PC-9 (cell line): ENCODE results near the gene STK40. TPM values are rescaled to one million over a fixed set of nuclear protein-coding genes. Genes with fewer than 3 reads are reported as not detected.

Source experiments
- BruUV-seq: library from RNA; stranded (reverse); fragments of 400-500 nt; replicated peaks from 2 replicates; lab custom pipeline; 2021; lab: Mats Ljungman, UMichigan
- CTCF ChIA-PET: fragments of 300-600 bp; sonication (Branson Sonifier 250); formaldehyde crosslinking; loops from one replicate; lab custom pipeline; 2022; ENCODE audit warnings: antibody characterized with exemption; lab: Charles Lee
- POLR2A ChIA-PET: fragments of 300-600 bp; sonication (Branson Sonifier 250); formaldehyde crosslinking; loops from one replicate; lab custom pipeline; 2022; ENCODE audit warnings: antibody characterized with exemption; ENCODE audit not compliant: unreplicated experiment; lab: Charles Lee
- DNase-seq, 2 experiments: peaks; one replicate each; pipeline versions ENCODE4 v3.0.0 to v3.0.0-alpha.2; 2015 to 2022; ENCODE audit warnings: mixed read lengths in 1 of 2
- H2AFZ ChIP-seq: fragments of 200-600 bp; sonication (generic); 2 replicates; pipeline ENCODE4 v1.8.1; 2017; ENCODE audit warnings: antibody characterized with exemption
- H3F3A ChIP-seq: fragments of 200-600 bp; sonication (generic); 2 replicates; pipeline ENCODE4 v1.8.1; 2017; ENCODE audit warnings: antibody characterized with exemption, mild to moderate bottlenecking, low read depth; ENCODE audit not compliant: insufficient read depth
- H3K27ac ChIP-seq: fragments of 200-600 bp; sonication (generic); 2 replicates; pipeline ENCODE4 v1.6.1; 2016; ENCODE audit warnings: mixed run types
- H3K27me3 ChIP-seq: fragments of 200-600 bp; sonication (generic); 2 replicates; pipeline ENCODE4 v1.6.1; 2016; ENCODE audit warnings: low read depth, mixed run types; ENCODE audit not compliant: insufficient read depth
- H3K36me3 ChIP-seq: fragments of 200-600 bp; sonication (generic); 2 replicates; pipeline ENCODE4 v1.6.1; 2016; ENCODE audit warnings: low read depth, mixed run types
- H3K4me1 ChIP-seq: fragments of 200-600 bp; sonication (generic); replicated peaks from 2 replicates; pipeline ENCODE4 v1.6.1; 2016; ENCODE audit warnings: mixed run types; ENCODE audit not compliant: insufficient read depth
- H3K4me2 ChIP-seq: fragments of 200-600 bp; sonication (generic); 2 replicates; pipeline ENCODE4 v1.6.1; 2017; ENCODE audit warnings: mixed run types
- H3K4me3 ChIP-seq: fragments of 200-600 bp; sonication (generic); 2 replicates; pipeline ENCODE4 v1.6.1; 2016; ENCODE audit warnings: mixed run types
- H3K79me2 ChIP-seq: fragments of 200-600 bp; sonication (generic); 2 replicates; pipeline ENCODE4 v1.6.1; 2017; ENCODE audit warnings: low read depth, mixed run types
- H3K9me2 ChIP-seq: fragments of 200-600 bp; sonication (generic); 2 replicates; pipeline ENCODE4 v1.8.1; 2017; ENCODE audit warnings: mild to moderate bottlenecking; ENCODE audit not compliant: insufficient read depth
- H3K9me3 ChIP-seq: fragments of 200-600 bp; sonication (generic); 2 replicates; pipeline ENCODE4 v1.8.1; 2016; ENCODE audit warnings: low read depth; ENCODE audit not compliant: insufficient read depth
- H4K20me1 ChIP-seq: fragments of 200-600 bp; sonication (generic); 2 replicates; pipeline ENCODE4 v1.8.1; 2017; ENCODE audit not compliant: insufficient read depth
- EZH2 ChIP-seq: fragments of 200-600 bp; sonication (generic); IDR thresholded peaks from 2 replicates; pipeline ENCODE4 v1.8.0; 2017; ENCODE audit warnings: antibody characterized with exemption, low read depth
- intact Hi-C: fragments of 100-400 bp; cut with micrococcal nuclease; formaldehyde crosslinking; loops from one replicate; pipeline ENCODE4 v1.10.0; 2022; ENCODE audit not compliant: unreplicated experiment
- total RNA-seq: library from RNA; stranded (reverse); gene quantifications from 2 replicates; pipeline ENCODE4 v1.2.3, GENCODE V29; 2021
- TF ChIP-seq, protein P1 (sequence below): fragments of 200-600 bp; sonication (generic); conservative IDR thresholded peaks from 2 replicates; pipeline ENCODE4 v1.6.1; 2017; ENCODE audit warnings: mixed run types, antibody characterized with exemption, mild to moderate bottlenecking, moderate library complexity

Gene STK40
- total RNA-seq, 1 experiment from 2014 or later = 59.2 TPM

DNA sequence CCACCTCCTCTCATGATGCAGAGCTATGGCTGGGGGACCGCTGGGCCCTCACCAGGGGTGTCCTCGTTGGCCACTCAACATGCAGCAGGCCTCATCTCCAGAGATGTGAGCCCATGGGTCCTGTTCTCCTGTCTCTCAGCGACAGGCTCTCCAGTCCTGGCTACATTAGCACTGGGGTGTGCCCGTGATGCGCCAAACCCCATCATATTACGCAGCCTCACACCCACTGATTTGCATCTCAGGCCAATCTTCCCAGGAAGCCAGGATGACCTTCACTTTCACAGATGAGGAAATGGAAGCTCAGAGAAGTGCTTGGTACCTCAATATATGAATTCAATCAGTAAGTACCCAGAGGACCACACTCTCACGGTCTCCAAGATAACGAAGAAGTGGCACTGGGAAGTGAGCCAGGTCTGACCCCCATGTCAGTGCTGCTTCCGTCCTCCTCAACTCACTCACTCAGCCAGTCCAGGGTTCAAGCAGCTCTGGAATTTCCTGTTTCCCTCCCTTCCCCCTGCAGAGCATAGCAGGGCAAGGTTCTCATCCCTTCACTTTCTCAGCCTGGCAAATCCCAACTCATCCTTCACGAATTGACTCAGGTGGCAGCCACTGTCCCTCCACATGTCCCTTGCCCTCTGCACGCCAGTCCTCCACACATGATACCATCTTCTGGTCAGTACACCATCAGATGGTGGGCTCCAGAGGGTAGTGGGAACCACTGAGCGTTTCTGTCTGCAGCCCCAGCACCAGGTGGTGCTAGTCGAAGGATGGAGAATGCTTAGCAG is 33.4 kb downstream of the STK40 start:
- H3K36me3 ChIP-seq = peaks cover 23% of the 10 kb centered on the region
- no peaks in the 10 kb centered on the region for H3K9me3 ChIP-seq
- H3K9me2 ChIP-seq = no peaks in the 10 kb centered on the region
- H2AFZ ChIP-seq = no peak overlapping the region
- peak overlapping the region; percentile 89 for H3K4me2 ChIP-seq
- H3K27ac ChIP-seq = peak overlapping the region; percentile 97
- H3F3A ChIP-seq = peaks cover 53% of the 10 kb centered on the region
- no peaks in the 10 kb centered on the region for H3K27me3 ChIP-seq
- no peak for TF ChIP-seq EZH2
- TF ChIP-seq, protein P1, sequence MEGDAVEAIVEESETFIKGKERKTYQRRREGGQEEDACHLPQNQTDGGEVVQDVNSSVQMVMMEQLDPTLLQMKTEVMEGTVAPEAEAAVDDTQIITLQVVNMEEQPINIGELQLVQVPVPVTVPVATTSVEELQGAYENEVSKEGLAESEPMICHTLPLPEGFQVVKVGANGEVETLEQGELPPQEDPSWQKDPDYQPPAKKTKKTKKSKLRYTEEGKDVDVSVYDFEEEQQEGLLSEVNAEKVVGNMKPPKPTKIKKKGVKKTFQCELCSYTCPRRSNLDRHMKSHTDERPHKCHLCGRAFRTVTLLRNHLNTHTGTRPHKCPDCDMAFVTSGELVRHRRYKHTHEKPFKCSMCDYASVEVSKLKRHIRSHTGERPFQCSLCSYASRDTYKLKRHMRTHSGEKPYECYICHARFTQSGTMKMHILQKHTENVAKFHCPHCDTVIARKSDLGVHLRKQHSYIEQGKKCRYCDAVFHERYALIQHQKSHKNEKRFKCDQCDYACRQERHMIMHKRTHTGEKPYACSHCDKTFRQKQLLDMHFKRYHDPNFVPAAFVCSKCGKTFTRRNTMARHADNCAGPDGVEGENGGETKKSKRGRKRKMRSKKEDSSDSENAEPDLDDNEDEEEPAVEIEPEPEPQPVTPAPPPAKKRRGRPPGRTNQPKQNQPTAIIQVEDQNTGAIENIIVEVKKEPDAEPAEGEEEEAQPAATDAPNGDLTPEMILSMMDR = no peak
- H3K4me3 ChIP-seq = no peak overlapping the region
- intact Hi-C loops = loop anchor here (10.0 kb wide), 1 partner anchor 1342 kb away; the partner anchor contains the start of gene CDCA8
- POLR2A ChIA-PET = interaction anchor here (0.6 to 0.8 kb wide), 3 partner anchors 32 to 112 kb away, joined by 5 to 8 read pairs (median 7); partner anchors contain the start of gene MRPS15
- peaks cover 67% of the 10 kb centered on the region for H3K4me1 ChIP-seq
- no peaks in the 10 kb centered on the region for H4K20me1 ChIP-seq
- CTCF ChIA-PET = interaction anchor here (0.5 to 2.7 kb wide), 8 partner anchors 9 to 48 kb away, joined by 3 to 14 read pairs (median 6); partner anchors contain the start of gene LSM10
- DNase-seq = peak in 1 of 2 experiments; percentile 29
- H3K79me2 ChIP-seq = peaks cover 8% of the 10 kb centered on the region; the same call in 1 of the 2 replicates
- no TSS peak for BruUV-seq

DNA sequence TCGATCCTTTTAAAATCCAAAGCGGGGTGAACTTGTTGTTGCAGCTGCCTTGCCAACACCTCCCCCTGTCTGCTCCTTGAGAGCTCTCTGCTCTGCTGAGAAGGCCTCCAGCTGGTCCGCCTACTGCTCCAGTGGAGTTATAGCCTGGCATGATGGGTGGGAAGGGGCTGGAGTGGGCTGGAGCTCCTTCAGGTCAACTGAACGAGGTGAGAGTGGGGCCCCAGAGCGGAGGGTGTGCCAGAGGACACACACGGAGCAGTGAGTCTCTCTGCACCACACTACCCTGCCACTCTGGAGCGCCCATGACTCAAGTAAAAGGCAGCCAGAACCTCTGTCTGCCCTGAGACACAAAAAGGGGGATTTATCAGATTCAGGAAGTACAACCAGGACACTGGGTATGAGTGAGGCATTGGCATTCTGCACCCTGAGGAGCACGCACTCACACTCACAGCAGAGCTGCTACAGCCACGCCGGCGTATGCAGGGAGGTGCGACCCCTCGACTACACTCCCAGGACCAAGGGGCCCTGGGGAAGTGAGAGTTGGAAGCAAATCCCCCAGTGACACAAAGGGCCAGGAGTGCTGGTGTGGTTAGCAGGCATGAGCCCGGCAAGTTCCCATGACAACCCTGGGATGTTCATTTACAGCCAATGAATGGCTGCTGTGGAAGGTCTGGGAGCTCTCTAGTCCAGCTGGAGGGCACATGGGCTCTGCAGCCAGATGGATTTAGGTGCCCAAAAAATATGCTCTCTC is 34.3 kb downstream of the STK40 start:
- peak; percentile 82 to 96 for DNase-seq
- TSS peak; percentile 63 for BruUV-seq
- no peak overlapping the region for H2AFZ ChIP-seq
- ChIA-PET POLR2A (interaction anchor here (0.6 to 1.1 kb wide), 3 partner anchors 52 to 1126 kb away, joined by 3 to 31 read pairs (median 4); no protein-coding TSS in a partner anchor), CTCF (interaction anchor here (0.9 to 2.7 kb wide), 6 partner anchors 9 to 51 kb away, joined by 4 to 14 read pairs (median 6); partner anchors contain the start of gene LSM10)
- no peaks in the 10 kb centered on the region for H3K9me3 ChIP-seq
- no peaks in the 10 kb centered on the region for H3K9me2 ChIP-seq
- peak overlapping the region; percentile 97 for H3K27ac ChIP-seq
- H3K27me3 ChIP-seq = no peaks in the 10 kb centered on the region
- intact Hi-C loops = loop anchor here (1.0 to 10.0 kb wide), 6 partner anchors 35 to 1343 kb away; partner anchors contain the start of genes CDCA8 and TRAPPC3
- H3K4me2 ChIP-seq = peak overlapping the region; percentile 89
- peak overlapping the region; percentile 41; the same call in 1 of the 2 replicates for H3K4me3 ChIP-seq
- no peak for TF ChIP-seq EZH2
- TF ChIP-seq, protein P1 = no peak
- peaks cover 8% of the 10 kb centered on the region; the same call in 1 of the 2 replicates for H3K79me2 ChIP-seq
- peaks cover 67% of the 10 kb centered on the region for H3K4me1 ChIP-seq
- H3F3A ChIP-seq = peaks cover 55% of the 10 kb centered on the region
- no peaks in the 10 kb centered on the region for H4K20me1 ChIP-seq
- peaks cover 16% of the 10 kb centered on the region for H3K36me3 ChIP-seq
